ENCODE measurements around the gene POC5. TPM values are rescaled to one million over a fixed set of nuclear protein-coding genes. Genes with fewer than 3 reads are reported as not detected.

The POC5 gene, protein sequence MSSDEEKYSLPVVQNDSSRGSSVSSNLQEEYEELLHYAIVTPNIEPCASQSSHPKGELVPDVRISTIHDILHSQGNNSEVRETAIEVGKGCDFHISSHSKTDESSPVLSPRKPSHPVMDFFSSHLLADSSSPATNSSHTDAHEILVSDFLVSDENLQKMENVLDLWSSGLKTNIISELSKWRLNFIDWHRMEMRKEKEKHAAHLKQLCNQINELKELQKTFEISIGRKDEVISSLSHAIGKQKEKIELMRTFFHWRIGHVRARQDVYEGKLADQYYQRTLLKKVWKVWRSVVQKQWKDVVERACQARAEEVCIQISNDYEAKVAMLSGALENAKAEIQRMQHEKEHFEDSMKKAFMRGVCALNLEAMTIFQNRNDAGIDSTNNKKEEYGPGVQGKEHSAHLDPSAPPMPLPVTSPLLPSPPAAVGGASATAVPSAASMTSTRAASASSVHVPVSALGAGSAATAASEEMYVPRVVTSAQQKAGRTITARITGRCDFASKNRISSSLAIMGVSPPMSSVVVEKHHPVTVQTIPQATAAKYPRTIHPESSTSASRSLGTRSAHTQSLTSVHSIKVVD
- total RNA-seq: 3.7 and 13.0 TPM in 2 replicates

GRCh38 chr5:75717082-75717922 is at the start of gene POC5:
POC5 (minus strand) TSS chr5:75717437; CDS start chr5:75712937, 4,500 bp downstream.

Other genes starting within 250 kb of the POC5 start
- 18.1 and 26.5 TPM in 2 replicates for gene CERT1, start 205.8 kb downstream of the POC5 start, total RNA-seq
- 18.0 and 25.8 TPM in 2 replicates for gene POLK, start 205.5 kb downstream of the POC5 start, total RNA-seq
- gene ANKDD1B, start 106.0 kb downstream of the POC5 start, total RNA-seq: 0.09 and 1.1 TPM in 2 replicates